HG03108 (cell line): ENCODE data around the gene OLFM2.
"Not testable (repeated sequence)": the region's sequence is repeated elsewhere in the genome, so short reads cannot be mapped to it uniquely, and the experiment has no call there.

Experiments
- ATAC-seq: cut with Tn5 transposase; IDR thresholded peaks from one replicate; pipeline ENCODE4 v1.9.1; 2021; ENCODE audit warnings: moderate library complexity; ENCODE audit not compliant: unreplicated experiment

The OLFM2 gene

GRCh38 chr19:9836021-9836420, 100.3 kb downstream of the OLFM2 start:
- ATAC-seq = no peak

- ATAC-seq = peak; percentile 5
These were observed 100.8 kb downstream of the OLFM2 start for GRCh38 chr19:9835507-9835949.

- ATAC-seq = peak; percentile 95
These were observed 101.4 kb downstream of the OLFM2 start, which contains the start of gene PIN1 for GRCh38 chr19:9834726-9835506. Gene PIN1 (plus strand): TSS chr19:9835318. CDS start chr19:9835345, 27 bp downstream.

- ATAC-seq = no peak
These were observed 102.0 kb downstream of the OLFM2 start for GRCh38 chr19:9834307-9834725.

GRCh38 chr19:9828551-9829063, 107.7 kb downstream of the OLFM2 start:
- no peak for ATAC-seq

- ATAC-seq = peak; percentile 90
These were observed 108.8 kb downstream of the OLFM2 start, which contains the start of gene UBL5 for GRCh38 chr19:9827289-9828238. Gene UBL5 (plus strand): TSS chr19:9827918. CDS start chr19:9828338, 420 bp downstream.

- ATAC-seq = no peak
These were observed 112.5 kb downstream of the OLFM2 start for GRCh38 chr19:9823816-9824215.

GRCh38 chr19:9820034-9820433, 116.3 kb downstream of the OLFM2 start:
- ATAC-seq = not testable (repeated sequence)

- no peak for ATAC-seq
These were observed 116.8 kb downstream of the OLFM2 start for GRCh38 chr19:9819596-9819909.

- peak; percentile 83 for ATAC-seq
These were observed 117.3 kb downstream of the OLFM2 start, which contains the start of gene FBXL12 for GRCh38 chr19:9818734-9819595. Gene FBXL12 (minus strand): TSS chr19:9819079. CDS start chr19:9818813, 266 bp downstream.

GRCh38 chr19:9818175-9818733, 118.1 kb downstream of the OLFM2 start:
- ATAC-seq = no peak

- no peak for ATAC-seq
These were observed 125.2 kb downstream of the OLFM2 start for GRCh38 chr19:9811139-9811538.

GRCh38 chr19:9808855-9809824, 127.2 kb downstream of the OLFM2 start:
- no peak for ATAC-seq

GRCh38 chr19:9806803-9807202, 129.5 kb downstream of the OLFM2 start:
- no peak for ATAC-seq
